Measurements from ENCODE around the gene SLC7A11. TPM values are rescaled to one million over a fixed set of nuclear protein-coding genes. Genes with fewer than 3 reads are reported as not detected.
"Not testable (repeated sequence)": the region's sequence is repeated elsewhere in the genome, so short reads cannot be mapped to it uniquely, and the experiment has no call there.

The SLC7A11 gene
- total and polyA plus RNA-seq, 3 experiments from 2014 or later, result 0.77 to 1.5 TPM; not detected in 1

DNA sequence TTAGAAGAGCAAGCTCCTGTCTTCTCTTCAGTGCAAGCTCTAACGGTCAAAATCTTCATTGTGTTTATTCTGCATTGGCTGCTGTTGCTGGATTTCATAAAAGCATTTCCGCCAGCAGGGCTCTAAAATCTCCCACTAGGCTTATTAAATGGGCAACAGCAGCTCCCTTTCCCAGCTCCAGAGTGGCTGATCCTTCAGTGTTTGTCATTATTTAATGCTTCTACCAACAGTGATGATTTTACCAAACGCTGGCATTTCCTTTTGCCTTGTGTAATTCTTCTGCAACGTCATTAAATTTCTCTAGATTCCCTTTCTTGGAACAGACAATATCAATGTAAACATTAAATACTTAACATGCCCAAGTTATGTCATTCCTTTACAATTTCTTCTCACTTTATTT is 20.1 kb downstream of the SLC7A11 start:
- H3K4me1 Mint-ChIP-seq, result no peaks in the 10 kb centered on the region
- H3K9me3 ChIP-seq (ENCODE audit: low read length), result no peaks in the 10 kb centered on the region

DNA sequence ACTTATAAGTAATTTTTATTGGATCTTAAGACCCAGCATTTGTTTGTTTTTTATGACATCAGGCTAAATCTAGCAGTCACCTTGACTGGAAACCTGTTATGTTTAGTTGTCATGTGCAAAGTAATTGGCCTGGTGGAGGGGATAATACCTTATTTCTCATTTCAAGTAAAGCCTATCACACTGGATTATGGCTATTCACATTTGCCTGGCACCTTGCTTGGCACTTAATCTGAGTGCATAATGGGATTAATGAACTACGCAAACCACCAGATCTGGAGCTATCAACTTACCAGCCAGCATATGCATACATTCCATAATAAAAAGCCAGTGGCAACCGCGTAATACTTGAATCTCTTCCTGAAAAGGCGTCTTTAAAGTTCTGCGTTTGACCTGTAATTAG is 23.2 kb downstream of the SLC7A11 start:
- ChIA-PET CTCF (no interaction called here), POLR2A (no interaction called here)
- no peaks in the 10 kb centered on the region for H3K36me3 Mint-ChIP-seq
- H3K9me3 ChIP-seq (ENCODE audit: low read length), result no peaks in the 10 kb centered on the region
- H3K27ac Mint-ChIP-seq, result no peak overlapping the region
- no peaks in the 10 kb centered on the region for H3K4me1 Mint-ChIP-seq
- no peak for DNase-seq
- H3K27ac ChIP-seq (ENCODE audit: low read depth, low read length), result no peak overlapping the region
- no peaks in the 10 kb centered on the region for H3K27me3 ChIP-seq (ENCODE audit: insufficient read depth, low read length, poor library complexity, severe bottlenecking)
- H3K4me3 Mint-ChIP-seq, result no peak overlapping the region
- no peaks in the 10 kb centered on the region for H3K4me1 ChIP-seq (ENCODE audit: insufficient read depth, low read length)
- no peaks in the 10 kb centered on the region for H3K27me3 Mint-ChIP-seq
- no peak overlapping the region for H3K4me3 ChIP-seq (ENCODE audit: low read length)
- H3K9me3 Mint-ChIP-seq, result peaks cover 0 to 6% (median 0%) of the 10 kb centered on the region in 5 donors
- H3K36me3 ChIP-seq (ENCODE audit: insufficient read depth, low read length), result no peaks in the 10 kb centered on the region

More for the DNA sequence above, 20.1 kb downstream of the SLC7A11 start:
- H3K9me3 Mint-ChIP-seq, result peaks cover 0 to 5% (median 0%) of the 10 kb centered on the region in 5 donors
- Histone ChIP-seq H3K27ac (ENCODE audit: low read depth, low read length) (no peak overlapping the region), H3K4me3 (ENCODE audit: low read length) (no peak overlapping the region), H3K4me1 (ENCODE audit: insufficient read depth, low read length) (no peaks in the 10 kb centered on the region), H3K27me3 (ENCODE audit: insufficient read depth, low read length, poor library complexity, severe bottlenecking) (no peaks in the 10 kb centered on the region), H3K36me3 (ENCODE audit: insufficient read depth, low read length) (no peaks in the 10 kb centered on the region)
- H3K27me3 Mint-ChIP-seq, result no peaks in the 10 kb centered on the region
- CTCF ChIA-PET, result no interaction called here
- POLR2A ChIA-PET, result no interaction called here
- no peak for DNase-seq
- H3K4me3 Mint-ChIP-seq, result no peak overlapping the region
- no peak overlapping the region for H3K27ac Mint-ChIP-seq
- no peaks in the 10 kb centered on the region for H3K36me3 Mint-ChIP-seq

DNA sequence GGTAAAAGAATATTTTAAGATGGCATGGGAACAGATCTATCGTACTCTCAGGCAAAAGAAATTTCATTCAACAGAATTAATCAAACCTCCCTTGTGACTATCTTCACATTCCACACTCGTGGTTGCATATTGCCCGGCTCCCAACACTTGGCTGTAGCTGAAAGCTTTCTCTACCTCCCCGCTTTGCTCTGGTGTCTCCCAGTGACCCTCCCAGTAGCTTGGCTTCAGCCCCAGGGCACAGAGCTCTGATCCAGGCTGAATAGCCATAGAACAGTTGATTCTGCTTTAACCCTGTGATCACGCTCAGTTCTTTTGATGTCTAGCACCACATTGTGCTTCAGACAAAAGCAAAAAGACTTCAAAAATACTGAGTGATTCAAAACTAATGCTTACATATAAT is 24.6 kb downstream of the SLC7A11 start:
- no peak for DNase-seq
- no peaks in the 10 kb centered on the region for H3K27me3 Mint-ChIP-seq
- ChIA-PET CTCF (no interaction called here), POLR2A (no interaction called here)
- no peak overlapping the region for H3K4me3 Mint-ChIP-seq
- H3K9me3 Mint-ChIP-seq, result peaks cover 0 to 6% (median 0%) of the 10 kb centered on the region in 5 donors
- no peak overlapping the region for H3K27ac Mint-ChIP-seq
- Histone ChIP-seq H3K27me3 (ENCODE audit: insufficient read depth, low read length, poor library complexity, severe bottlenecking) (no peaks in the 10 kb centered on the region), H3K27ac (ENCODE audit: low read depth, low read length) (no peak overlapping the region), H3K9me3 (ENCODE audit: low read length) (no peaks in the 10 kb centered on the region), H3K4me3 (ENCODE audit: low read length) (no peak overlapping the region), H3K4me1 (ENCODE audit: insufficient read depth, low read length) (no peaks in the 10 kb centered on the region), H3K36me3 (ENCODE audit: insufficient read depth, low read length) (no peaks in the 10 kb centered on the region)
- no peaks in the 10 kb centered on the region for H3K4me1 Mint-ChIP-seq
- H3K36me3 Mint-ChIP-seq, result no peaks in the 10 kb centered on the region

DNA sequence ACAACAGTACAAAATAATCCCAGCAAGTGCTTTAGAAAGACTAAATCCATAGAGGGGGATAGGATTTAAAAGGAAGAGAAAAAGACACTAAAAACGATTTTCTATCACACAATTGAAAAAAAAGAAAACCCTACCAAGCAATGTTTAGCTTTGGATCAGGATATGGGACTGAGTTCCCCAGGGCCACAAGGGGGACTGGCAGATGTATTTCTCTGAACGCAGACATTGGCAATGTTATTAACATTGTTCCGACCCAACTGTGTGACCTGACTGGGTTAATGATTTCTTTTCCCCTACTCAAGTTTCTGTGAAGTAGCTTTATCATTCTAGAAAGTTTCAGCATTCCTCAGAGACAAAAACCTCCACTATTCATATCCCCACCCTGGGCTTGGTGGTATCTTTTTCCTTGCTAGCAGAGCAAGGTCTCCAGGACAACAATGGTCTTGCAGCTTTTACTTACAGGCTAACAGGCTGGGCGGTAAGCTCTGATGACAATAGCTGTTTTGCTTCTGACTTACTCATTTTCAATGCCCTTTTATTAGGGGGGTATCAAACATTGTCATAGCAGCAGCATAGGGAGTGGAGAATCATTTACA is 25.8 kb downstream of the SLC7A11 start:
- Mint-ChIP-seq H3K36me3 (no peaks in the 10 kb centered on the region), H3K9me3 (peaks cover 0 to 6% (median 0%) of the 10 kb centered on the region in 5 donors), H3K4me3 (no peak overlapping the region), H3K27ac (no peak overlapping the region), H3K4me1 (no peaks in the 10 kb centered on the region), H3K27me3 (no peaks in the 10 kb centered on the region)
- no peaks in the 10 kb centered on the region for H3K9me3 ChIP-seq (ENCODE audit: low read length)
- CTCF ChIA-PET, result no interaction called here
- H3K27ac ChIP-seq (ENCODE audit: low read depth, low read length), result no peak overlapping the region
- no peaks in the 10 kb centered on the region for H3K4me1 ChIP-seq (ENCODE audit: insufficient read depth, low read length)
- no peak for DNase-seq
- POLR2A ChIA-PET, result no interaction called here
- no peaks in the 10 kb centered on the region for H3K36me3 ChIP-seq (ENCODE audit: insufficient read depth, low read length)
- H3K27me3 ChIP-seq (ENCODE audit: insufficient read depth, low read length, poor library complexity, severe bottlenecking), result no peaks in the 10 kb centered on the region
- no peak overlapping the region for H3K4me3 ChIP-seq (ENCODE audit: low read length)

DNA sequence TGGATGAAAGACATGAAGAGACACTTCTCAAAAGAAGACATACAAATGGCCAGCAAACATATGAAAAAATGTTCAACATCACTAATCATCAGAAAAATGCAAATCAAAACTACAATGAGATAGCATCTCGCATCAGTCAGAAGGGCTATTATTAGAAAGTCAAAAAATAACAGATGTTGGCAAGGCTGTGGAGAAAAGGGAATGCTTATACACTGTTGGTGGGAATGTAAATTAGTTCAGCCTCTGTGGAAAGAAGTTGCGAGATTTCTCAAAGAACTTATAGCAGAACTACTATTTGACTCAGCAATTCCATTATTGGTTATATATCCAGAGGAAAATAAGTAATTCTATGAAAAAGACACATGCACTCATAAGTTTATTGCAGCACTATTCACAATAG is 31.6 kb downstream of the SLC7A11 start:
- CTCF ChIA-PET, H3K36me3 Mint-ChIP-seq: not testable (repeated sequence)

DNA sequence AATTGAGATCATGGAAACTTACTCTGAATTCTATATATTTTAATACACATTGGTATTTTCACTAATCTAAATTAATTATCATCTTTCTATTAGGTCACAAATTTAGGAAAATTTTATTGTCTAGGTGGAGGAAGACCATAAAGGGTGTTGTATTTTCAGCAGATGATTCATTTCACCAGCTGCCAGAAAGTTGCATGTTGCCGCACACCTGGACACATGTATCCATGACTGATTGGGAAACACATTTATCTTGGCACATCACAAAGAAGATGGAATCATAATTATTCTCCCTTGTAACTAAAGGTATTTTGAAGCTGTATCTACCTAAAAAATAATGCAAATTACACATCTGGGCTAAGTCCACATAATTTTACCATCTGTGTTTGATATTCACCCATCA is 33.1 kb downstream of the SLC7A11 start:
- no peaks in the 10 kb centered on the region for H3K9me3 ChIP-seq (ENCODE audit: low read length)
- no peaks in the 10 kb centered on the region for H3K36me3 Mint-ChIP-seq
- DNase-seq, result no peak
- H3K27ac Mint-ChIP-seq, result no peak overlapping the region
- H3K4me1 ChIP-seq (ENCODE audit: insufficient read depth, low read length), result no peaks in the 10 kb centered on the region
- no peaks in the 10 kb centered on the region for H3K4me1 Mint-ChIP-seq
- no peaks in the 10 kb centered on the region for H3K27me3 Mint-ChIP-seq
- H3K4me3 Mint-ChIP-seq, result no peak overlapping the region
- POLR2A ChIA-PET, result no interaction called here
- H3K27me3 ChIP-seq (ENCODE audit: insufficient read depth, low read length, poor library complexity, severe bottlenecking), result no peaks in the 10 kb centered on the region
- no peak overlapping the region for H3K4me3 ChIP-seq (ENCODE audit: low read length)
- CTCF ChIA-PET, result no interaction called here
- H3K27ac ChIP-seq (ENCODE audit: low read depth, low read length), result no peak overlapping the region
- H3K36me3 ChIP-seq (ENCODE audit: insufficient read depth, low read length), result no peaks in the 10 kb centered on the region
- peaks cover 0 to 6% (median 3%) of the 10 kb centered on the region in 5 donors for H3K9me3 Mint-ChIP-seq

More for the DNA sequence above, 31.6 kb downstream of the SLC7A11 start:
- H3K9me3 ChIP-seq (ENCODE audit: low read length); DNase-seq; H3K27ac Mint-ChIP-seq; H3K9me3 Mint-ChIP-seq; H3K4me1 Mint-ChIP-seq; H3K27ac ChIP-seq (ENCODE audit: low read depth, low read length); H3K36me3 ChIP-seq (ENCODE audit: insufficient read depth, low read length); POLR2A ChIA-PET; H3K27me3 ChIP-seq (ENCODE audit: insufficient read depth, low read length, poor library complexity, severe bottlenecking); H3K27me3 Mint-ChIP-seq; H3K4me3 Mint-ChIP-seq; H3K4me1 ChIP-seq (ENCODE audit: insufficient read depth, low read length); H3K4me3 ChIP-seq (ENCODE audit: low read length): not testable (repeated sequence)

DNA sequence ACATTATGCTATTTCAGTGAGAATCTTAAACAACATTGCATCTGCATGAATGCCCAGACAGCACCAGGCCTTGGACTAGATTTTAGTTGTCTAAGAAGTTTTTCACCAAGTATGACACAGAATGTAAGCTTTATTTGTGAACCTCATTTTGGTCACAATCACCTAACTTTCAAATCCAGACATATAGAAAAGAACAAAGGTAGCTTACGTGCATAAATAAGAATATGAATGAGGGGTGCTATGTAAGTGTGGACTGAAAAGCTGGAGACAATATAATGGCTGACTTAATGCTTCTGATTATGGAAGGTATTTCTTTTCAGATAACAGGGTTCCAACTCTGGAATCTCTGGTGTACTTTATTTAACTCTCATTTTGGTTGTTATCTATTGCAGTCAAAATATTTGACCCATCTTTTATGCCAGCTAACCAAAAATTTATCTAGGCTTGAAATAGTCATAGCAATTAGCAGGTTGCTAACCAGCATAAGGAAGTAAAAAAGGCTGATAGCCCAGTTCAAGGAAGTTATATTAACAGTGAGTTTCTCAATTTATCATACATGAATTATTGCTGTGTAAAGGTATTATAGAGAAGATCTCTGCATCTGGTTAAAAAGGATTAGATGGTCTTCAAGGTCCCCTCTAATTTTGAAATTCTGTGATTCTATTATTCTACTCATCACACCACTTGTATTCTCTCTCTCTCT is 36.5 kb downstream of the SLC7A11 start:
- Mint-ChIP-seq H3K36me3 (no peaks in the 10 kb centered on the region), H3K27ac (no peak overlapping the region), H3K4me1 (no peaks in the 10 kb centered on the region), H3K27me3 (no peaks in the 10 kb centered on the region), H3K9me3 (peaks cover 0 to 6% (median 3%) of the 10 kb centered on the region in 5 donors), H3K4me3 (no peak overlapping the region)
- ChIA-PET POLR2A (no interaction called here), CTCF (no interaction called here)
- Histone ChIP-seq H3K36me3 (ENCODE audit: insufficient read depth, low read length) (no peaks in the 10 kb centered on the region), H3K27me3 (ENCODE audit: insufficient read depth, low read length, poor library complexity, severe bottlenecking) (no peaks in the 10 kb centered on the region), H3K27ac (ENCODE audit: low read depth, low read length) (no peak overlapping the region), H3K9me3 (ENCODE audit: low read length) (no peaks in the 10 kb centered on the region), H3K4me3 (ENCODE audit: low read length) (no peak overlapping the region), H3K4me1 (ENCODE audit: insufficient read depth, low read length) (no peaks in the 10 kb centered on the region)
- no peak for DNase-seq

DNA sequence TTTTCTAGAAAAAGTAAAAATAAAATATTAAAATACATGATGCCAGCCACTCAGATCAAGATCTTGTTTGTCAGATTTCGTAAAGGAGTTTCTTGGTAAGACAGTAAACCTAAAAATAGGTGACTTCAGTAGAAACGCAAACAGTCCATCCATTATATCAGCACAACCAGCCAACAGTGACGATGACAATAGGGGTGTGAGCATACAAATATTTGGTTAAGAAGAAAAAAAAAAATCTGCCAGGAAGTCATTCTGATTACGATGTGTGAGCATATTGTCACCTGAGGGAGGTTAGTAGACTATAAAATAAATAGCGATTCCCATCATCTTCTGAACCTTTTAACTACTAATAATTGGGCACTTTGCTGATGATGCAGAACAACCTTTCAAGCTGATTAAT is 37.6 kb downstream of the SLC7A11 start:
- Mint-ChIP-seq H3K9me3 (peaks cover 0 to 6% (median 0%) of the 10 kb centered on the region in 5 donors), H3K27ac (no peak overlapping the region), H3K4me1 (no peaks in the 10 kb centered on the region), H3K27me3 (no peaks in the 10 kb centered on the region), H3K4me3 (no peak overlapping the region), H3K36me3 (no peaks in the 10 kb centered on the region)
- no peak for DNase-seq
- Histone ChIP-seq H3K27ac (ENCODE audit: low read depth, low read length) (no peak overlapping the region), H3K36me3 (ENCODE audit: insufficient read depth, low read length) (no peaks in the 10 kb centered on the region), H3K4me3 (ENCODE audit: low read length) (no peak overlapping the region), H3K27me3 (ENCODE audit: insufficient read depth, low read length, poor library complexity, severe bottlenecking) (no peaks in the 10 kb centered on the region), H3K9me3 (ENCODE audit: low read length) (no peaks in the 10 kb centered on the region), H3K4me1 (ENCODE audit: insufficient read depth, low read length) (no peaks in the 10 kb centered on the region)
- CTCF ChIA-PET, result no interaction called here
- POLR2A ChIA-PET, result no interaction called here

Data from CD8-positive, alpha-beta memory T cell (primary cell).